ENCODE results near the gene KIF16B. TPM values are rescaled to one million over a fixed set of nuclear protein-coding genes. Genes with fewer than 3 reads are reported as not detected.

KIF16B gene
- total and polyA plus RNA-seq, 9 of the 15 experiments (the other 6 are each of a cell fraction or from before 2014, with no cell fraction given) = 1.00 to 10.6 (median 8.5) TPM

GRCh38 chr20:16555754-16556153, 17.5 kb downstream of the KIF16B start:
- in situ Hi-C loops (cut with MboI) (no loop called here), intact Hi-C loops (cut with micrococcal nuclease) (no loop called here)
- Histone ChIP-seq H4K20me1 (replicated peaks; ENCODE audit: control insufficient read depth, insufficient read depth, low read length) (no peaks in the 10 kb centered on the region), H3K4me3 (no peak overlapping the region), H3K9ac (ENCODE audit: insufficient read depth in 1 of 2, low read depth in 2 of 2, low read length in 2 of 2) (no peak overlapping the region), H3K27me3 (ENCODE audit: control insufficient read depth in 2 of 2, insufficient read depth in 2 of 2, low read length in 2 of 2) (no peaks in the 10 kb centered on the region), H3K9me1 (ENCODE audit: control insufficient read depth, insufficient read depth, low read length) (no peaks in the 10 kb centered on the region), H3K27ac (ENCODE audit: extremely low read depth, low read depth, low read length) (no peak overlapping the region), H3K4me1 (replicated peaks in 1 of 2; ENCODE audit: control insufficient read depth in 2 of 2, insufficient read depth in 2 of 2, low read length in 2 of 2) (peaks cover 0 to 4% of the 10 kb centered on the region in 2 experiments; a peak in 3 of 5 replicates), H2AFZ (ENCODE audit: low read depth, low read length) (no peak overlapping the region), H3K36me3 (ENCODE audit: control insufficient read depth, insufficient read depth, low read length) (no peaks in the 10 kb centered on the region), H3K4me2 (ENCODE audit: insufficient read depth, low read length) (no peak overlapping the region), H3K79me2 (ENCODE audit: control insufficient read depth, insufficient read depth, low read length) (no peaks in the 10 kb centered on the region; the same call in 2 of the 3 replicates), H3K9me3 (replicated peaks; ENCODE audit: control insufficient read depth, insufficient read depth, low read depth, low read length) (no peaks in the 10 kb centered on the region)
- DNase-seq (ENCODE audit: extremely low read depth in 1 of 4, low spot score in 3 of 4) (no peak), FAIRE-seq (no peak), ATAC-seq (no peak)
- ChIA-PET POLR2A (no interaction called here), CTCF (ENCODE audit: low intra/inter-chr PET ratio) (no interaction called here)
- TF ChIP-seq ZNF436 (CRISPR knock-in tag; IDR thresholded peaks at IDR 0.05) (no peak), MECOM (CRISPR knock-in tag; IDR thresholded peaks at IDR 0.05) (no peak), RFX5 (IDR thresholded peaks at IDR 0.05; ENCODE audit: low read depth, low read length) (no peak), NFRKB (IDR thresholded peaks at IDR 0.05; ENCODE audit: low read depth) (no peak), ZNF354B (CRISPR knock-in tag; IDR thresholded peaks at IDR 0.05) (no peak), ZNF655 (CRISPR knock-in tag; IDR thresholded peaks at IDR 0.05) (no peak), ZNF133 (CRISPR knock-in tag; IDR thresholded peaks at IDR 0.05) (no peak), SETDB1 (IDR thresholded peaks at IDR 0.05; ENCODE audit: low read length) (no peak), SMC3 (conservative IDR thresholded peaks at IDR 0.05; ENCODE audit: insufficient read depth, low read depth, low read length) (no peak), TBP (optimal IDR thresholded peaks at IDR 0.05; ENCODE audit: low read depth, low read length) (no peak)
- no TSS peak for BruUV-seq (replicated peaks)
